ENCODE results near the gene EPN2.

Gene EPN2

DNA sequence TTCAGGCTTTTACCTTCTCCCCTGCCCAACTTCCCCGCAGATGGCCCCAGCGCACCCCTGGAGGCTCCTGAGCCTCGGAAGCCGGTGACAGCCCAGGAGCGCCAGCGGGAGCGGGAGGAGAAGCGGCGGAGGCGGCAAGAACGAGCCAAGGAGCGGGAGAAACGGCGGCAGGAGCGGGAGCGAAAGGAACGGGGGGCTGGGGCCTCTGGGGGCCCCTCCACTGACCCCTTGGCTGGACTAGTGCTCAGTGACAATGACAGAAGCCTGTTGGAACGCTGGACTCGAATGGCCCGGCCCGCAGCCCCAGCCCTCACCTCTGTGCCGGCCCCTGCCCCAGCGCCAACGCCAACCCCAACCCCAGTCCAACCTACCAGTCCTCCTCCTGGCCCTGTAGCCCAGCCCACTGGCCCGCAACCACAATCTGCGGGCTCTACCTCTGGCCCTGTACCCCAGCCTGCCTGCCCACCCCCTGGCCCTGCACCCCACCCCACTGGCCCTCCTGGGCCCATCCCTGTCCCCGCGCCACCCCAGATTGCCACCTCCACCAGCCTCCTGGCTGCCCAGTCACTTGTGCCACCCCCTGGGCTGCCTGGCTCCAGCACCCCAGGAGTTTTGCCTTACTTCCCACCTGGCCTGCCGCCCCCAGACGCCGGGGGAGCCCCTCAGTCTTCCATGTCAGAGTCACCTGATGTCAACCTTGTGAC lies 144.7 kb downstream of the EPN2 start:
- DNase-seq (ENCODE audit: low spot score): no peak

DNA sequence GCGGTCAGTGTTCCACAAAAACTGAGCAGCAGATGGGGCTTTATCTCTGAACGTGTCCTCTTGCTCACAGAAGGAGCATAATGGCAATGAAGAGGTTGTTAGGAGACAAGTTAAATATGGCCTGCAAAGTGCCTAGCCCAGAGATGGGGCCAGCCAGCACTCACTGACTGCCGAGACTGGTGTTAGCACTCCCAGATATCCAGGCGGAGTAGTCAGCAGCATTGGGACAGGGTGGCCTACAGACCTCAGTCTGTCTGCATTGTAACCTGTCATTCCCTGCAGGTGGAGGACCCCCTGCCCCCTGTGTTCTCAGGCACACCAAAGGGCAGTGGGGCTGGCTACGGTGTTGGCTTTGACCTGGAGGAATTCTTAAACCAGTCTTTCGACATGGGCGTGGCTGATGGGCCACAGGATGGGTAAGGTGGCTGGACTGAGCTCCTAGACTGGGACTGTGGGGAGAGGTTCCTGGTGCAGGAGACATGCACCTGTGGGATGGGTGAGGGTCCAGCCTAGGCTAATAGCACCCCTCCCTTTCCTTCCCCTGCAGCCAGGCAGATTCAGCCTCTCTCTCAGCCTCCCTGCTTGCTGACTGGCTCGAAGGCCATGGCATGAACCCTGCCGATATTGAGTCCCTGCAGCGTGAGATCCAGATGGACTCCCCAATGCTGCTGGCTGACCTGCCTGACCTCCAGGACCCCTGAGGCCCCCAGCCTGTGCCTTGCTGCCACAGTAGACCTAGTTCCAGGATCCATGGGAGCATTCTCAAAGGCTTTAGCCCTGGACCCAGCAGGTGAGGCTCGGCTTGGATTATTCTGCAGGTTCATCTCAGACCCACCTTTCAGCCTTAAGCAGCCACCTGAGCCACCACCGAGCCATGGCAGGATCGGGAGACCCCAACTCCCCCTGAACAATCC lies 145.6 kb downstream of the EPN2 start:
- no peak for DNase-seq (ENCODE audit: low spot score)

DNA sequence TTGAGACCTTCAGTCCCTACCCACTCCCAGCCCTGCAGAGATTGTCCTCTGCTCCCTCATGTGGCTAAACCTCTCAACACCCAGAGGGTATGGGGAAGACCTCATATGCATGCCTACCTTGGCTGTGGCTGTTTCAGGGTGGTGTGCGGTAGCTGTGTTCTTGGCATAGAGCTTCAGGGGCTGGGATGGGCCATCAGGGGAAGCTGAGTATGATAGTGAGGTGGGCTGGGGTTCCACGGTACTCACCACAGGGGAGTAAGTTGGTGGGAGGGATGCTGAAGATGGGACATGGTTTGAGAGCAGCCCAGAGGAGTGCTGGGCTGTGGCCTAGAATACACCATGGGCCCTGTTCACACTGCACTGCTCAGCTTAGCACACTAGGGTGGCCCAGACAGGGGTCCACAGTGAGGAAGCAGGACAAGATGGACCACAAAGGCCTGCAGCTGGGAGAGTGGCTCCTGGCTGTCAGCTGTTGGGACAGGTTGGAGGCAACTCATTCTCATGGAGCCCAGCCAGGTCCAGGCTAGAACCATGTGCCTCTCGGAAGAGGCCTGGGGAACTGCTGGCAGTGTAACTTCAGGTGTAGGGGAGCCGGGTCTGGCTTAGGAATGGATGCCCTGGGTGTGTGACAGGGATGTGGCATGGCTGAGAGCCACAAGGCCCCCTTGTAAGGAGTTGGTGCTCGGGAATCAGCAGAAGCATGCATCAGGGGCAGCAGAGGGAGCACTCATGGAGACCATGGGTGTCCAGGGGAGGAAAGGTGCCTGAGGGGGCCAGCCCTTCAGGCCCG lies 146.7 kb downstream of the EPN2 start:
- no peak for DNase-seq (ENCODE audit: low spot score)

DNA sequence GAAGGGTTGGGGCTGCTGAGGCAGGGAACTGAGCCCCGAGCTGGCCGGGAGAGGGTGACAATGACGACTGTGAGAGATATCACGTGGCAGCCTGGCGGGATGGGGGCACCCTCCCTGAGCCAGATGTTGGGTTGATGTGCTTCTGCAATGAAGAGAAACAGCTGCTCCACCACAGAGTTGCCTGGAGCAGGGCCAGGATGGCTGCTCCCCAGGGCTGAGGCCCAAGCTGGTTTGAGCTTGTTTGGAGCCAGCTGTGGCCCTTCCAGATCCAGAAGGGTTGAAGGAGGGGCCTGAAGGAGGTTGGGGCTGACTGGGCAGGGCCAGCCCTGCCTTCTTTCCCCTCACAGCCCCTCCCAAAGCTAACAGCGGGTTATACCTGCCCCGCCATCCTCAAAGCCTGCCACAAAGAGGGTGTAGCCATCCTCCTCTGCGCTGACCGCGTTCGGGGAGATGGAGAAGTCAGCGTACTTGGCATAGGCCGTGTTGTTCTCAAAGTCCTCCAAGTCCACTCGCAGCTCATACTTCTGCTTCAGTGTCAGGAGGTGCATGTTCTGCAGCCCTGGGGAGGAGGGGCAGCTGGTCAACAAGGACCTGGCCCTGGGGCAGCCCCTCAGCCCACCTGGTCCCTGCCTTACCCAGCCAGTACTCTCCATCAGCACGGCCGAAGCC lies 147.7 kb downstream of the EPN2 start:
- DNase-seq (ENCODE audit: low spot score): no peak

DNA sequence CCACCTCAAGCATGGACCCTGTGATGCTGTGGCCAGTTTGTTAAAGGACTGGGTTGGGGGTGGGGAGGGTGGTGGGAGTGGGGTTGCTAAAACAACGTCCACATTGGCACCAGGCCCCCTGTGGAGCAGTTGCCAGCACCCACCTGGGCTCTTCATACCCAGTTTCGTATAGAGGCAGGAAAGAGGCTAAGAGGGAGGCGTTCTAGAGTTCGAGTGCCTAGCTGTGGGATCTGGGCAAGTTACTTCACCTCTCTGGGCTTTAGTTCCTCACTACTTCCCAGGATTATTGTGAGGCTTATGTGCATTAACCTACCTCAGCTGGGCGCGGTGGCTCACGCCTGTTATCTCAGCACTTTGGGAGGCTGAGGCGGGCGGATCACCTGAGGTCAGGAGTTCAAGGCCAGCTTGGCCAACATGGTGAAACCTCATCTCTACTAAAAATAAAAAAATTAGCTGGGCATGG lies 148.4 kb downstream of the EPN2 start:
- DNase-seq (ENCODE audit: low spot score): no peak
